ENCODE measurements around the gene UBE3C. TPM values are rescaled to one million over a fixed set of nuclear protein-coding genes. Genes with fewer than 3 reads are reported as not detected.

The UBE3C gene
- polyA plus RNA-seq, 1 donor (not counting 4 experiments of a cell fraction or from before 2014, with no cell fraction given) = 89.3 TPM

DNA sequence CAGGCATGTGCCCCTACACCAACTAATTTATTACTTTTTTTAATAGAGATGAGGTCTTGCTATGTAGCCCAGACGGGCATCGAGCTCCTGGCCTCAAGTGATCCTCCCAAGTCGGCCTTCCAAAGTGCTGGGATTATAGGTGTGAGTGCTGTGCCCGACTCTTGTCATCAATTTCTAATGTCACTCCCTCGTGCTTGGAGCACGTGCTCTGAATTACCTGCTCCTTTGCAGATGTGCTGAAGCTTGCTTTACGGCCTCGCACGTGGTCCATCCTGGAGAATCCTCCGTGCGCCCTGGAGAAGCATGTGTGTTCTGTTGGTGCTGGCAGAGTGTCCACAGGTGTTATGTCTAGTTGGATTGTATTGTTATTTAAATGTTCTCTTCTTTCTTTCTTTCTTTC lies 11.8 kb upstream of the UBE3C start:
- TF ChIP-seq, protein P1, sequence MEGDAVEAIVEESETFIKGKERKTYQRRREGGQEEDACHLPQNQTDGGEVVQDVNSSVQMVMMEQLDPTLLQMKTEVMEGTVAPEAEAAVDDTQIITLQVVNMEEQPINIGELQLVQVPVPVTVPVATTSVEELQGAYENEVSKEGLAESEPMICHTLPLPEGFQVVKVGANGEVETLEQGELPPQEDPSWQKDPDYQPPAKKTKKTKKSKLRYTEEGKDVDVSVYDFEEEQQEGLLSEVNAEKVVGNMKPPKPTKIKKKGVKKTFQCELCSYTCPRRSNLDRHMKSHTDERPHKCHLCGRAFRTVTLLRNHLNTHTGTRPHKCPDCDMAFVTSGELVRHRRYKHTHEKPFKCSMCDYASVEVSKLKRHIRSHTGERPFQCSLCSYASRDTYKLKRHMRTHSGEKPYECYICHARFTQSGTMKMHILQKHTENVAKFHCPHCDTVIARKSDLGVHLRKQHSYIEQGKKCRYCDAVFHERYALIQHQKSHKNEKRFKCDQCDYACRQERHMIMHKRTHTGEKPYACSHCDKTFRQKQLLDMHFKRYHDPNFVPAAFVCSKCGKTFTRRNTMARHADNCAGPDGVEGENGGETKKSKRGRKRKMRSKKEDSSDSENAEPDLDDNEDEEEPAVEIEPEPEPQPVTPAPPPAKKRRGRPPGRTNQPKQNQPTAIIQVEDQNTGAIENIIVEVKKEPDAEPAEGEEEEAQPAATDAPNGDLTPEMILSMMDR (optimal IDR thresholded peaks at IDR 0.05 in 1 of 3, IDR thresholded peaks at IDR 0.05 in 1 of 3, conservative IDR thresholded peaks at IDR 0.05 in 1 of 3; ENCODE audit: extremely low read depth in 1 of 3, insufficient read depth in 2 of 3, low read length in 3 of 3) = no peak
- TF ChIP-seq EZH2 (IDR thresholded peaks at IDR 0.05; ENCODE audit: low read length) = no peak
- Histone ChIP-seq H3K9ac (ENCODE audit: control insufficient read depth, extremely low read depth, insufficient read depth, low read length) (no peak overlapping the region), H3K9me3 (ENCODE audit: control insufficient read depth, low read depth, low read length) (no peaks in the 10 kb centered on the region), H2AFZ (ENCODE audit: control insufficient read depth, low read length) (no peak overlapping the region), H3K27me3 (ENCODE audit: control insufficient read depth, extremely low read depth, insufficient read depth, low read length) (peaks cover 6% of the 10 kb centered on the region), H3K36me3 (ENCODE audit: control insufficient read depth in 2 of 2, extremely low read depth in 1 of 2, insufficient read depth in 2 of 2, low read length in 2 of 2) (no peaks in the 10 kb centered on the region), H3K27ac (ENCODE audit: control insufficient read depth, insufficient read depth, low read length) (no peak overlapping the region), H3K9me1 (ENCODE audit: control insufficient read depth, extremely low read depth, insufficient read depth, low read length) (no peaks in the 10 kb centered on the region), H3K4me3 (ENCODE audit: control insufficient read depth in 2 of 3, extremely low read depth in 1 of 3, insufficient read depth in 2 of 3, low read depth in 1 of 3, low read length in 3 of 3) (no peak overlapping the region), H3K4me1 (ENCODE audit: control insufficient read depth, extremely low read depth, insufficient read depth, low read length) (no peaks in the 10 kb centered on the region), H4K20me1 (ENCODE audit: control insufficient read depth, extremely low read depth, insufficient read depth, low read length) (no peaks in the 10 kb centered on the region), H3K4me2 (ENCODE audit: control insufficient read depth, extremely low read depth, insufficient read depth, low read depth, low read length) (no peak overlapping the region), H3K79me2 (ENCODE audit: control insufficient read depth, insufficient read depth, low read length) (no peaks in the 10 kb centered on the region)
- dilution Hi-C loops (cut with MboI; ENCODE audit: extremely low pct_ligation_motif_present, low sequenced_read_pairs) = no loop called here
- DNase-seq (ENCODE audit: low read depth, low spot score) (no peak), FAIRE-seq (no peak)

DNA sequence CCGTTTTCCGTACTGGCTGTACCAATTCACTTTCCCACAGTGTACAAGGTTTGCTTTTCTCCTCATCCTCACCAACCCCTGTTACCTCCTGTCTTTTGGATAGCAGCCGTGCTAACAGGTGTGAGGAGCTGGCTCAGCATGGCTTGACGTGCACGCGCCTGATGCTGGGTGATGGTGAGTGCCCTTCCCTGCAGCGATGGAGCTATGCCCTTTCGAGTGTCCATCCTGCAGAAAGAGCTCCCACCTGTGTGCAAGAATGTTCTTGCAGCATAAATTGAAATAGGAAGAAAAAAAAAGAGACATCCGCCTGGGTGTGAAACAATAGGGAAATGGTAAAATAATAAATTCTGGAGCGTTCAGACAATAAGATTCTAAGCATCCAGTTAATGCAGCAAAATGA lies 9.5 kb upstream of the UBE3C start:
- dilution Hi-C loops (cut with MboI; ENCODE audit: extremely low pct_ligation_motif_present, low sequenced_read_pairs) = no loop called here
- no peak overlapping the region for H2AFZ ChIP-seq (ENCODE audit: control insufficient read depth, low read length)
- no peaks in the 10 kb centered on the region for H3K36me3 ChIP-seq (ENCODE audit: control insufficient read depth in 2 of 2, extremely low read depth in 1 of 2, insufficient read depth in 2 of 2, low read length in 2 of 2)
- no peak overlapping the region for H3K4me3 ChIP-seq (ENCODE audit: control insufficient read depth in 2 of 3, extremely low read depth in 1 of 3, insufficient read depth in 2 of 3, low read depth in 1 of 3, low read length in 3 of 3)
- no peaks in the 10 kb centered on the region for H3K79me2 ChIP-seq (ENCODE audit: control insufficient read depth, insufficient read depth, low read length)
- FAIRE-seq = no peak
- TF ChIP-seq, protein P1 (optimal IDR thresholded peaks at IDR 0.05 in 1 of 3, IDR thresholded peaks at IDR 0.05 in 1 of 3, conservative IDR thresholded peaks at IDR 0.05 in 1 of 3; ENCODE audit: extremely low read depth in 1 of 3, insufficient read depth in 2 of 3, low read length in 3 of 3) = no peak
- TF ChIP-seq EZH2 (IDR thresholded peaks at IDR 0.05; ENCODE audit: low read length) = no peak
- H3K4me2 ChIP-seq (ENCODE audit: control insufficient read depth, extremely low read depth, insufficient read depth, low read depth, low read length) = no peak overlapping the region
- no peak overlapping the region for H3K27ac ChIP-seq (ENCODE audit: control insufficient read depth, insufficient read depth, low read length)
- no peak for DNase-seq (ENCODE audit: low read depth, low spot score)
- no peaks in the 10 kb centered on the region for H3K9me1 ChIP-seq (ENCODE audit: control insufficient read depth, extremely low read depth, insufficient read depth, low read length)
- H4K20me1 ChIP-seq (ENCODE audit: control insufficient read depth, extremely low read depth, insufficient read depth, low read length) = no peaks in the 10 kb centered on the region
- no peak overlapping the region for H3K9ac ChIP-seq (ENCODE audit: control insufficient read depth, extremely low read depth, insufficient read depth, low read length)
- H3K27me3 ChIP-seq (ENCODE audit: control insufficient read depth, extremely low read depth, insufficient read depth, low read length) = peaks cover 6% of the 10 kb centered on the region
- H3K4me1 ChIP-seq (ENCODE audit: control insufficient read depth, extremely low read depth, insufficient read depth, low read length) = no peaks in the 10 kb centered on the region
- no peaks in the 10 kb centered on the region for H3K9me3 ChIP-seq (ENCODE audit: control insufficient read depth, low read depth, low read length)
